ENCODE results near the gene CLPSL2. TPM values are rescaled to one million over a fixed set of nuclear protein-coding genes. Genes with fewer than 3 reads are reported as not detected.

Gene CLPSL2
- total RNA-seq, 1 experiment from 2014 or later = 3.4 TPM

DNA sequence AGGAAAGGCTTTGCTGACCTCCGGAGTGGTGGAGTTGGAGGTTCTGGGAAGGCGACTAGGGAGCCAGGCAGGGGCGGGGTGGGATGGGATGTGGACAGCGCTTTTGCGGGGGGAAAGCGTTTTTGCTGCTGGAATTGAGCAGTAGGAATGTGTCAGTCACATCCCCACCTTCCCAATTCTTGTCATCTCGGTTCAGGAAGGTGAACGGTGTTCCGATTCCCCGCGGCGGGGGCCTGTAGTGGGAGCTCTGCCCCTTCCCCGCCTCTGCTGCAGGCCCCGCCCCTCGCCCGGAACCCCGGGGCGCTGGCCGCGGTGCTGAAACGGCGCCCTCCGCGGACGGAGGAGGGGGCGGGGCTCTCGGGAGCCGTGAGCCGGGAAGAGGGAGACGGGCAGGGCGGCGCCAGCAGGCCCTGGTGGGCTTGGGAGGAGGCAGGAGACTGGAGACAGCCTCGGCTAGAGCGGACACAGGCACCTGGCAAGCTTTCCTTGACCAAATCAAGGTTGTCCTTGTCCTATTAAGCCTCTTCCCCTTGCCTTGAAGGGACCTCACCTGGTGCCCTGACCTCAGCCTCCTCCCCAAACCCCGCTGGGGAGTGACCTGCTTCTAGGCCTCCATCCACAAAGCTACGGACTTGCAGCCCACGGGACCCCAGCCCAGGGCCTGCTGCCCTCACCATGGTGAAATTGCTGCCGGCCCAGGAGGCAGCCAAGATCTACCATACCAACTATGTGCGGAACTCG is 28.8 kb downstream of the CLPSL2 start, which contains the start of gene LHFPL5 (continued):
- TF ChIP-seq FOXK1 (CRISPR knock-in tag; IDR thresholded peaks at IDR 0.05) = peak; percentile 92
- TF ChIP-seq SMAD3 (CRISPR knock-in tag; IDR thresholded peaks at IDR 0.05; ENCODE audit: borderline replicate concordance) = peak; percentile 94
- TF ChIP-seq, protein P1, sequence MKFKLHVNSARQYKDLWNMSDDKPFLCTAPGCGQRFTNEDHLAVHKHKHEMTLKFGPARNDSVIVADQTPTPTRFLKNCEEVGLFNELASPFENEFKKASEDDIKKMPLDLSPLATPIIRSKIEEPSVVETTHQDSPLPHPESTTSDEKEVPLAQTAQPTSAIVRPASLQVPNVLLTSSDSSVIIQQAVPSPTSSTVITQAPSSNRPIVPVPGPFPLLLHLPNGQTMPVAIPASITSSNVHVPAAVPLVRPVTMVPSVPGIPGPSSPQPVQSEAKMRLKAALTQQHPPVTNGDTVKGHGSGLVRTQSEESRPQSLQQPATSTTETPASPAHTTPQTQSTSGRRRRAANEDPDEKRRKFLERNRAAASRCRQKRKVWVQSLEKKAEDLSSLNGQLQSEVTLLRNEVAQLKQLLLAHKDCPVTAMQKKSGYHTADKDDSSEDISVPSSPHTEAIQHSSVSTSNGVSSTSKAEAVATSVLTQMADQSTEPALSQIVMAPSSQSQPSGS (CRISPR knock-in tag; IDR thresholded peaks at IDR 0.05; ENCODE audit: borderline replicate concordance, low read depth) = peak; percentile 44; the same call in 1 of the 2 replicates
- TF ChIP-seq GRHL2 (CRISPR knock-in tag; IDR thresholded peaks at IDR 0.05; ENCODE audit: insufficient replicate concordance, severe bottlenecking) = no peak
- no peak for TF ChIP-seq ZNF423 (CRISPR knock-in tag; IDR thresholded peaks at IDR 0.05)
- no peak; the same call in 1 of the 2 replicates for TF ChIP-seq ATF1 (CRISPR knock-in tag; IDR thresholded peaks at IDR 0.05)
- TF ChIP-seq ETV6 (CRISPR knock-in tag; IDR thresholded peaks at IDR 0.05) = peak; percentile 93
- peak; percentile 97 for TF ChIP-seq TEAD1 (CRISPR knock-in tag; IDR thresholded peaks at IDR 0.05)
- TF ChIP-seq, protein P2, sequence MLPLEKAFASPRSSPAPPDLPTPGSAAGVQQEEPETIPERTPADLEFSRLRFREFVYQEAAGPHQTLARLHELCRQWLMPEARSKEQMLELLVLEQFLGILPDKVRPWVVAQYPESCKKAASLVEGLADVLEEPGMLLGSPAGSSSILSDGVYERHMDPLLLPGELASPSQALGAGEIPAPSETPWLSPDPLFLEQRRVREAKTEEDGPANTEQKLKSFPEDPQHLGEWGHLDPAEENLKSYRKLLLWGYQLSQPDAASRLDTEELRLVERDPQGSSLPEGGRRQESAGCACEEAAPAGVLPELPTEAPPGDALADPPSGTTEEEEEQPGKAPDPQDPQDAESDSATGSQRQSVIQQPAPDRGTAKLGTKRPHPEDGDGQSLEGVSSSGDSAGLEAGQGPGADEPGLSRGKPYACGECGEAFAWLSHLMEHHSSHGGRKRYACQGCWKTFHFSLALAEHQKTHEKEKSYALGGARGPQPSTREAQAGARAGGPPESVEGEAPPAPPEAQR (CRISPR knock-in tag; IDR thresholded peaks at IDR 0.05) = no peak
- no peak for TF ChIP-seq TP53 (CRISPR knock-in tag; IDR thresholded peaks at IDR 0.05)
- no peak for TF ChIP-seq CBFB (CRISPR knock-in tag; IDR thresholded peaks at IDR 0.05; ENCODE audit: low read depth)
- TF ChIP-seq, protein P3, sequence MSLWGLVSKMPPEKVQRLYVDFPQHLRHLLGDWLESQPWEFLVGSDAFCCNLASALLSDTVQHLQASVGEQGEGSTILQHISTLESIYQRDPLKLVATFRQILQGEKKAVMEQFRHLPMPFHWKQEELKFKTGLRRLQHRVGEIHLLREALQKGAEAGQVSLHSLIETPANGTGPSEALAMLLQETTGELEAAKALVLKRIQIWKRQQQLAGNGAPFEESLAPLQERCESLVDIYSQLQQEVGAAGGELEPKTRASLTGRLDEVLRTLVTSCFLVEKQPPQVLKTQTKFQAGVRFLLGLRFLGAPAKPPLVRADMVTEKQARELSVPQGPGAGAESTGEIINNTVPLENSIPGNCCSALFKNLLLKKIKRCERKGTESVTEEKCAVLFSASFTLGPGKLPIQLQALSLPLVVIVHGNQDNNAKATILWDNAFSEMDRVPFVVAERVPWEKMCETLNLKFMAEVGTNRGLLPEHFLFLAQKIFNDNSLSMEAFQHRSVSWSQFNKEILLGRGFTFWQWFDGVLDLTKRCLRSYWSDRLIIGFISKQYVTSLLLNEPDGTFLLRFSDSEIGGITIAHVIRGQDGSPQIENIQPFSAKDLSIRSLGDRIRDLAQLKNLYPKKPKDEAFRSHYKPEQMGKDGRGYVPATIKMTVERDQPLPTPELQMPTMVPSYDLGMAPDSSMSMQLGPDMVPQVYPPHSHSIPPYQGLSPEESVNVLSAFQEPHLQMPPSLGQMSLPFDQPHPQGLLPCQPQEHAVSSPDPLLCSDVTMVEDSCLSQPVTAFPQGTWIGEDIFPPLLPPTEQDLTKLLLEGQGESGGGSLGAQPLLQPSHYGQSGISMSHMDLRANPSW (CRISPR knock-in tag; conservative IDR thresholded peaks at IDR 0.05; ENCODE audit: low read depth) = no peak
- peak; percentile 65; the same call in 1 of the 2 replicates for TF ChIP-seq NR2C2 (CRISPR knock-in tag; IDR thresholded peaks at IDR 0.05)
- peak; percentile 90; the same call in 1 of the 2 replicates for TF ChIP-seq ZNF219 (CRISPR knock-in tag; IDR thresholded peaks at IDR 0.05; ENCODE audit: borderline replicate concordance)
- TF ChIP-seq NFYB (CRISPR knock-in tag; conservative IDR thresholded peaks at IDR 0.05; ENCODE audit: low read depth) = peak; percentile 45
- TF ChIP-seq NR1H2 (CRISPR knock-in tag; IDR thresholded peaks at IDR 0.05) = no peak
- TF ChIP-seq CREB1 (CRISPR knock-in tag; IDR thresholded peaks at IDR 0.05) = peak; percentile 84; the same call in 1 of the 2 replicates
- no peak for TF ChIP-seq PRRX2 (CRISPR knock-in tag; IDR thresholded peaks at IDR 0.05)
- no peak for TF ChIP-seq ZNF416 (CRISPR knock-in tag; IDR thresholded peaks at IDR 0.05)
- TF ChIP-seq NR3C1 (CRISPR knock-in tag; conservative IDR thresholded peaks at IDR 0.05; ENCODE audit: low read depth) = no peak
- TF ChIP-seq, protein P4, sequence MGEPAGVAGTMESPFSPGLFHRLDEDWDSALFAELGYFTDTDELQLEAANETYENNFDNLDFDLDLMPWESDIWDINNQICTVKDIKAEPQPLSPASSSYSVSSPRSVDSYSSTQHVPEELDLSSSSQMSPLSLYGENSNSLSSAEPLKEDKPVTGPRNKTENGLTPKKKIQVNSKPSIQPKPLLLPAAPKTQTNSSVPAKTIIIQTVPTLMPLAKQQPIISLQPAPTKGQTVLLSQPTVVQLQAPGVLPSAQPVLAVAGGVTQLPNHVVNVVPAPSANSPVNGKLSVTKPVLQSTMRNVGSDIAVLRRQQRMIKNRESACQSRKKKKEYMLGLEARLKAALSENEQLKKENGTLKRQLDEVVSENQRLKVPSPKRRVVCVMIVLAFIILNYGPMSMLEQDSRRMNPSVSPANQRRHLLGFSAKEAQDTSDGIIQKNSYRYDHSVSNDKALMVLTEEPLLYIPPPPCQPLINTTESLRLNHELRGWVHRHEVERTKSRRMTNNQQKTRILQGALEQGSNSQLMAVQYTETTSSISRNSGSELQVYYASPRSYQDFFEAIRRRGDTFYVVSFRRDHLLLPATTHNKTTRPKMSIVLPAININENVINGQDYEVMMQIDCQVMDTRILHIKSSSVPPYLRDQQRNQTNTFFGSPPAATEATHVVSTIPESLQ (CRISPR knock-in tag; IDR thresholded peaks at IDR 0.05) = no peak
- TF ChIP-seq SOX15 (CRISPR knock-in tag; IDR thresholded peaks at IDR 0.05) = no peak
- no peak for TF ChIP-seq EMX1 (CRISPR knock-in tag; IDR thresholded peaks at IDR 0.05)
- TF ChIP-seq, protein P5, sequence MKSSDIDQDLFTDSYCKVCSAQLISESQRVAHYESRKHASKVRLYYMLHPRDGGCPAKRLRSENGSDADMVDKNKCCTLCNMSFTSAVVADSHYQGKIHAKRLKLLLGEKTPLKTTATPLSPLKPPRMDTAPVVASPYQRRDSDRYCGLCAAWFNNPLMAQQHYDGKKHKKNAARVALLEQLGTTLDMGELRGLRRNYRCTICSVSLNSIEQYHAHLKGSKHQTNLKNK (CRISPR knock-in tag; IDR thresholded peaks at IDR 0.05) = no peak
- TF ChIP-seq, protein P6, sequence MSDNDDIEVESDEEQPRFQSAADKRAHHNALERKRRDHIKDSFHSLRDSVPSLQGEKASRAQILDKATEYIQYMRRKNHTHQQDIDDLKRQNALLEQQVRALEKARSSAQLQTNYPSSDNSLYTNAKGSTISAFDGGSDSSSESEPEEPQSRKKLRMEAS (CRISPR knock-in tag; IDR thresholded peaks at IDR 0.05) = peak; percentile 68; the same call in 1 of the 2 replicates
- TF ChIP-seq ZNF232 (CRISPR knock-in tag; IDR thresholded peaks at IDR 0.05) = peak; percentile 93; the same call in 1 of the 2 replicates
- 0 out of 2 replicates have a peak, but pooled peaks have one; percentile 52 for TF ChIP-seq ZBTB21 (CRISPR knock-in tag; IDR thresholded peaks at IDR 0.05; ENCODE audit: borderline replicate concordance)
- peak; percentile 93 for TF ChIP-seq JUN (CRISPR knock-in tag; IDR thresholded peaks at IDR 0.05)
- no peak for TF ChIP-seq RELA (CRISPR knock-in tag; IDR thresholded peaks at IDR 0.05; ENCODE audit: borderline replicate concordance)
- no peak for TF ChIP-seq ESRRA (CRISPR knock-in tag; IDR thresholded peaks at IDR 0.05; ENCODE audit: borderline replicate concordance)
- TF ChIP-seq FOXP1 (CRISPR knock-in tag; IDR thresholded peaks at IDR 0.05; ENCODE audit: borderline replicate concordance) = peak; percentile 91
- TF ChIP-seq ZNF671 (CRISPR knock-in tag; IDR thresholded peaks at IDR 0.05) = no peak
- TF ChIP-seq ELF4 (CRISPR knock-in tag; IDR thresholded peaks at IDR 0.05; ENCODE audit: low read depth) = peak; percentile 90; the same call in 1 of the 2 replicates
- peak; percentile 90 for TF ChIP-seq NFE2L1 (CRISPR knock-in tag; IDR thresholded peaks at IDR 0.05)
